Measurements from ENCODE around the gene APBA2.

APBA2 gene

GRCh38 chr15:29086001-29086400 lies 200.2 kb downstream of the APBA2 start:
- no peak for DNase-seq (ENCODE audit: low spot score)

GRCh38 chr15:29086891-29087290 lies 201.1 kb downstream of the APBA2 start:
- no peak for DNase-seq (ENCODE audit: low spot score)

GRCh38 chr15:29087521-29088285 lies 201.9 kb downstream of the APBA2 start:
- no peak for DNase-seq (ENCODE audit: low spot score)

GRCh38 chr15:29088666-29089065 lies 202.9 kb downstream of the APBA2 start:
- DNase-seq (ENCODE audit: low spot score), result no peak

- no peak for DNase-seq (ENCODE audit: low spot score)
Observed at GRCh38 chr15:29089731-29090616, 204.2 kb downstream of the APBA2 start.

- peak; percentile 62 for DNase-seq (ENCODE audit: low spot score)
Observed at GRCh38 chr15:29090617-29091466, 205.1 kb downstream of the APBA2 start.

GRCh38 chr15:29091666-29092065 lies 205.9 kb downstream of the APBA2 start:
- DNase-seq (ENCODE audit: low spot score), result no peak

GRCh38 chr15:29092376-29093064 lies 206.7 kb downstream of the APBA2 start:
- no peak for DNase-seq (ENCODE audit: low spot score)

- no peak for DNase-seq (ENCODE audit: low spot score)
Observed at GRCh38 chr15:29093065-29093435, 207.3 kb downstream of the APBA2 start.

- no peak for DNase-seq (ENCODE audit: low spot score)
Observed at GRCh38 chr15:29093696-29094343, 208.0 kb downstream of the APBA2 start.

GRCh38 chr15:29094711-29095110 lies 208.9 kb downstream of the APBA2 start:
- no peak for DNase-seq (ENCODE audit: low spot score)

- DNase-seq (ENCODE audit: low spot score), result no peak
Observed at GRCh38 chr15:29095746-29096145, 210.0 kb downstream of the APBA2 start.

- no peak for DNase-seq (ENCODE audit: low spot score)
Observed at GRCh38 chr15:29097168-29097567, 211.4 kb downstream of the APBA2 start.

- DNase-seq (ENCODE audit: low spot score), result no peak
Observed at GRCh38 chr15:29097971-29098370, 212.2 kb downstream of the APBA2 start.

- no peak for DNase-seq (ENCODE audit: low spot score)
Observed at GRCh38 chr15:29098652-29099051, 212.9 kb downstream of the APBA2 start.

- no peak for DNase-seq (ENCODE audit: low spot score)
Observed at GRCh38 chr15:29099131-29099880, 213.5 kb downstream of the APBA2 start.

- no peak for DNase-seq (ENCODE audit: low spot score)
Observed at GRCh38 chr15:29100486-29101000, 214.8 kb downstream of the APBA2 start.

GRCh38 chr15:29101491-29101890 lies 215.7 kb downstream of the APBA2 start:
- DNase-seq (ENCODE audit: low spot score), result no peak

- peak; percentile 75 for DNase-seq (ENCODE audit: low spot score)
Observed at GRCh38 chr15:29102173-29102794, 216.5 kb downstream of the APBA2 start.

Measured in GM03348 (cell line).